Stimulated activated CD4-positive, alpha-beta T cell treated with anti-CD3 and anti-CD28 coated beads, TNF-alpha, amount 100 ng/mL, for 1 hour (primary cell): ENCODE measurements around the gene FOSL2.

Source experiments
- DNase-seq, 3 donors: peaks; one replicate each; pipeline ENCODE4 v3.0.0-alpha.2; 2020; ENCODE audit warnings: low read depth in 3 of 3, low spot score in 1 of 3

The FOSL2 gene

DNA sequence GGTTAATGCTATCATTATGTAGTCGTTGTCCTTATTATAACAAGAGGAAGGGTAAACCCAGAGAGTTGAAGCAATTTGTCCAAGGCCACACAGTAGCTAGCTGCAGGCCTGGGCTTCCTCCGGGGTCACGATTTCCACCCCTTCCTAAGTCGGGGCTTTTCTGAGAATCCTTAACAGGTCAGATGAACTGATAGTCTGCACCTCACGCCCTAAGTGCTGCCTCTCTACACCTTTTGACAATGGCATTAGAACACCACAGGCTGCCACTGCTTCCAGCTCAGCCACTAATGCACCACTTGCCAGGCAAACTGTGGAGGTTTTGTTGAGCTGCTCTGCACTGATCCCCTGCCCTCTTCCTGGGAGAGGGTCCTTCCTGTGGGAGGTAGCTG is 37.7 kb downstream of the FOSL2 start:
- DNase-seq, result no peak

DNA sequence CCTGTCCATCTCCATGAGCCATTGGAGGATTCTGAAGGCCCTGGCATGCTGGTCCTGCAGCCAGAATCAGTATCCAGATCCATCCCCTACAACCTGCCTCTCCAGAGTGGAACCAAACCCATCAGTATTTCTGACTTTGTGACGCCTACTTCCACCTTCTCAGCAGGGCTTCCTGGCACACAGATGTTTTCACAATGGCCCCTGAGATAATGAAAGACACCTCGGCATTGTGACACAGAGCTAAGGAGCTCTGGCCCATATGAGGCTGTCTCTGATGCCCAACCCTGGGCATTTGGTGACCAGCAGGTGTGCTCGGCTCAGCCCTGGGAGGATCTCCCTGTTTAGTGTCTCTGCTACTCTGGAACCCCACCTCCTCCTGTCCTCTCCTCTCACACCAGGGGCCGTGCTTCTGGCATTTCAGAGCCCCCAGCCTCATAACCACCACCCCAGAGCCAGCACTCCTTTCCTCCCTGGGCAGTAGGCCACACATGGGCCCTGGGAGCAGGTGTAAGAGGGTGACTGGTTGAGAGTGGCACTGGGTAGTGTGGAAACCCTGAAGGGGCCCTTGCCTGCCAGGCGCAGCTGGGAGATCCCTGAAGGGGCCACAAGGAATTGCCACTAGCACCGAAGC is 38.2 kb downstream of the FOSL2 start:
- DNase-seq, result no peak

DNA sequence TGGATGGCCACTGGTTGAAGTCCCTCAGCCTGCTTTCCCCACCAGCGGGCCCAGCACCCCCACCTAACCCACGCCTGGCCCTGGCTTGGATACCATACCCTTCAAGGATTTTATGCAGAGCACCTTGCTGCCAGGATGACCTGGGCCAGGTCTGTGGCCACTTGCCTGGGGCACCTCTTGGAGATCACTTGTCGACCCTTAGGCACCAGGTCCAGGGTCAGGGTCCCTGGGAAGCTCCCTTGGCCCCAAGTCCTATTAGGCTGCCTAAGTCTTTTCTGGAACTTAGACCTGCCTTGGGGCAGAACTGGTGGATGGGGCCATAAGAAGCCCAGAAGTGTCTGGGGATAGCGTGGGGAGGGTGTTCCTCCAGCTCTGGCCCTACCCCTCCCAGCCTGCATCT is 39.1 kb downstream of the FOSL2 start:
- DNase-seq, result no peak

DNA sequence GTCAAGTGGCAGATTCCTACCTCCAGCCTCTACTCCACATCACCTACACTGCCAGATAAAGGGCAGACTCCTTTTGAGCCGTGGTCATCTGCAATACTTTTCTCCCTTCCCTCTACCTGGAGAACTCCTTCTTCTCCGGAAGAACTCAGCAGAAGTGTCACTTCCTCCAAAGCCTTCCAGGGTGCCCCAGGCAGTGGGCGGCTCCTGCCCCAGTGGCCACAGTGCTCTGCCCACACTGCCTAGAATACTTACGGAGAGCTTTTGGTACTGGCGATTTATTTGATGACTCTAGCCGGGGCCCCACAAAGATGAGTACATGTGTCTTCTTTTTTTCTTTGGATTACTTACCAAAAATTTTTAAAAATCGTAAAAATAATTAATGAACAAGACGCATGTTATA is 39.7 kb downstream of the FOSL2 start:
- no peak for DNase-seq

DNA sequence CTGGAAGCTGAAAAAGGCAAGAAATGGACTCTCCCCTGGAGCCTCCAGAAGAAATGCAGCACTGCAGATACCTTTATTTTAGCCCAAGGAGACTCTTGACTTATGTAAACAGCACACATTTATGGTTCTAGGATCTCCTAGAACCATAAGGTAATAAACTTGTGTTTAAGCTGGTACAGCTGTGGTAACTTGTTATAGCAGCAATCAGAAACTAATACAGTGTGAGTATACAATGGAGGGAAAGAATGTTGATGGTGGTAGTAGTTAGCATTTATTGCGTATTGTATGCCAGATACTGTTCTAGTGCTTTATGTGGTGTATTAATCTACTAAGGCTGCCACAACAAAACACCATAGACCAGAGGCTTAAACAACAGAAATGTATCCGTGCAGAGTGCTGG is 40.6 kb downstream of the FOSL2 start:
- DNase-seq, result no peak

- no peak for DNase-seq
Measured at GRCh38 chr2:28433935-28434599, 41.4 kb downstream of the FOSL2 start.

- DNase-seq, result no peak
Measured at GRCh38 chr2:28434600-28434989, 41.9 kb downstream of the FOSL2 start.

GRCh38 chr2:28435241-28435640 is 42.6 kb downstream of the FOSL2 start:
- DNase-seq, result no peak

DNA sequence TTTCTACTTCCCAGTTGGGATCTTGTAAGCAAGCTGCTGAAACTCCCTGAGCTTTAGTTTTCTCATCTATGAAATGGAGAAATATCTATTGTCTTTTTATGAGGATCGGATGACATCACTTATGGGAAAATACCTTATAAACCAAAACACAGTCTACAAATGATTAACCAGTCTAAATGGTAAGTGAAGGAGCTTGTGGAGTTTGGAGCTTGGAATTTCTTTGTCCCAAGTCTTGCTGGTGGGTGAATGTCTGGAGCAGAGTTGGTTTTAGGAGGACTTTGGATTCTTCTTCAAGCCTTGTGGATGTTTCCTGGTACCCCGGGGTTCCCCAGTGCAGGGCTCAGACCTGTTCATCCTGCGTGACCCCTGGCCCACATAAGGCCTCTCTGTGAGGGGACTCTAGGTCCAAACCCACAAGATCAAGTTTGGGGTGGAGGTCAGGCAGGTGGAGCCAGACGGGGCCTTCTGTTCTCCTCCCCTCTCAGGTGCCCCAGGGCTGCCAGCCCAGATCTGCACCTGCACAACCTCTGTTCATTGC is 43.2 kb downstream of the FOSL2 start:
- no peak for DNase-seq

DNA sequence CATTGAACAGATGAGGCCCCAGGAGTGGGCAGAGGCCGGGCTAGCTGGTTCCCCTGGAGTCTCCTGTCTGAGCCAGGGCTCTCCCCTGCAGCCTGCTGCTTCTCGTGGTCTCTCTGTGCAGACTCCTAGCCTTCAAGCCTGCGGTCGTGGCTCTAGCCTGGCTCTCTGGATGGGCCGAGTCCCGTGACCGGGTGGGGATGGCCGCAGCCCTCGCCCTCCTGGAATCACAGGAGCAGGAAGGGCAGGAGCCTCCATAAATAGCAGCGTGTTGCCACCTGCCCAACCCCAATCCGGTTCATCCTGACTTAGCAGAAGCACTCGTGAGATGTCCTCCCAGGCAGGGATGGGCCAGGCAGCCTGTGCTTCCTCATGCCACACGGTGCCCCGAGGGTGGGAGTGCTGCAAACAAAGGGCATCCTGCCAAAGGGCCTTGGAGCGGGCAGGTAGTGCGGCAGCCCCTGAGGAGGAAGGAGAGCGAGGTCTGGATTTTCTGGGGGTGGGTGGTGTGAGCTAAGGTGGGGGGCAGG is 43.9 kb downstream of the FOSL2 start:
- no peak for DNase-seq

DNA sequence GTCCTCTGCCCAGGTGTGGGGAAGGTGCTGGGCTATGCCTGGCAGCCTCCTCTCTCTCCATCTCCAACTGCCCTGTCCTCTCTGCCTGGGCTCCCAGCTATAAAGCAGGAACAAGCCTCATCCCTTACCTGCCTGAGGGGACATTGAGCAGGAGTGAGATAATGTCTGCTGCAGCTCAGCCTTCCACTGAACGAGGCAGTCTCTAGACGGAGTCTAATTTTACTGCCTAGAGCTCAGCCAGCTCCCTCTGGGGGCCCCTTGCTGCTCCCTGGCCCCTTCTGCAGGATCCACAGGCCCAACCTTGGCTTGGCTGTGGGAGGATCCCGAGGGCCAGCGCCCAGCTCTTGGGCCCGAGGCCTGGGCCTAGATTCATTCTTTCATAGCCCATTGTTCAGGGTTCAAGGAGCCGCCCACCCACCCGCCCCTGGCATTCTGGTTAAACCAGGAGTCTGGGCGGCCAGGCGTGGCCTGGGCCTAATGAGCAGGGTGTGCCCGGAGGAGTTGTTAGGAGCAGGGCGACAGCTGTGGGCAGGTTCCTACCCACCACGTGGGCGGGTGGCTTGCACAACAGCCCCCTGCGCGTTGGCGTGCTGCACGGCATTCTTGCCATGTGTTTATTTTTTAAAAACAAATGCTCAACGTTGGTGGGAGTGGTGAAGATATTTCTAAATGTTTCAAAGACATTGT is 44.6 kb downstream of the FOSL2 start:
- no peak for DNase-seq

GRCh38 chr2:28437918-28438317 is 45.3 kb downstream of the FOSL2 start:
- no peak for DNase-seq

- no peak for DNase-seq
Measured at GRCh38 chr2:28438532-28439063, 45.9 kb downstream of the FOSL2 start.

- DNase-seq, result no peak
Measured at GRCh38 chr2:28439127-28439526, 46.5 kb downstream of the FOSL2 start.

DNA sequence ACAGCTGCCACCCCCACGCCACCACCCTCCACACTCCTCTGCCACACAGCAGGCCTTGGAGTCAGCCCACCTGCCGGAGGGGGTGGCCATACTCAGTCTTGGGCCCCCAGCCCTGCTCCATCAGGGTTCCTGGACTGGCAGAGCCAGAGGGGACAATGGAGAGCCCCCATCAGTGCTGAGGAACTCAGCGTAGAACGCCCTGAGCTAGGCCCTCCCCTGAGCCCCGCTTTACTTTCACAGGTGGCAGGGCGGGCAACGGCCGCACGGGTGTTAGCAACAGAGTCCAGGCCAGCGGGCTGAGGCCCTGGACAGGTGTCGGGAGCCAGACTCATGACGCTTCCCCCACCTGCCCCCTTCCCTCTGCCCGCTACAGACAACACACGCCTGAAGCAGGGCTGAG is 47.1 kb downstream of the FOSL2 start:
- no peak for DNase-seq

GRCh38 chr2:28442328-28442727 is 49.7 kb downstream of the FOSL2 start:
- no peak for DNase-seq

DNA sequence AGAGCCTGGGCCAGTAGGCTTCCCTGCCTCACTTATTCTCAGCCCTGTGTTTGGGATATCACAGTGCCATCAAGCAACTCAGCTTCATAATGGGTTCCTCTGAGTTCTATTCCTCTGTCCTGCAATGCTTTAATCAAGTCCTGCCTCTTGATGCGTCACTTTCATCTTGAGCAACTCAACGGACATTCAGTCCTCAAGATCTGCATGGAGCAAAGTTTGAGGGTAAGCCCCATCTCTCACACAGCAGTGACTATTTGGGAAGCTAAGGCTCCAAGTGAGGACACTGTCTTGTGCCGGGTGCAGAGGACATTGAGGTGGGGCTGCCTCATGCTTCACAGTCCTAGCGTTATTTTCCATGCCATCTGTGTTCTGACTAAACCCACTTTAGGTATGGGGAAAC is 52.3 kb downstream of the FOSL2 start:
- DNase-seq, result no peak

GRCh38 chr2:28445448-28446258 is 53.0 kb downstream of the FOSL2 start:
- DNase-seq, result peak in 1 of 3 donors; percentile 25

DNA sequence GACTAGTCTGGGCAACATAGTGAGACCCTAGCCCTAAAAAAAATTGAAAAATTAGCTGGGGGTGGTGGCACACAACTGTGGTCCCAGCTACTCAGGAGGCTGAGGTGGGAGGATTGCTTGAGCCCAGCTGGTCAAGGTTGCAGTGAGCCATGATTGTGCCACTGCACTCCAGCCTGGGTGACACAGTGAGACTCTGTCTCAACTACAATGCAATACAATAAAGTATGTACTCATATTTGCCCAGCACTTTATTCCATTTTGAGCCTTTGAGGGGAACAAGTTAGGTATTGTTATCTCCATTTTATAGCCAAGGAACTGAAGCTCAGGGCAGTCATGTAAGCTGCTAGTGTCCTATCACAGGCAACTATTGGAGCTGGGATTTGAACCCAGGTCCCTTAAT is 53.9 kb downstream of the FOSL2 start:
- DNase-seq, result no peak

GRCh38 chr2:28447086-28447485 is 54.4 kb downstream of the FOSL2 start:
- no peak for DNase-seq
